GM12878 (cell line): ENCODE measurements around the gene AKTIP. TPM values are rescaled to one million over a fixed set of nuclear protein-coding genes. Genes with fewer than 3 reads are reported as not detected.

ENCODE experiments used
- ATAC-seq: fragments of 200-7000 bp; cut with Tn5 transposase; 3 replicates; pipeline ENCODE4 v1.9.1; 2020; ENCODE audit warnings: mild to moderate bottlenecking, moderate library complexity
- BruUV-seq: library from RNA; stranded (reverse); fragments of 400-500 nt; replicated peaks from 2 replicates; lab custom pipeline; 2021; lab: Mats Ljungman, UMichigan
- CTCF ChIA-PET: fragments of 300-600 bp; sonication (Branson Sonifier 250); formaldehyde crosslinking; extraction: SDS; loops from one replicate; lab custom pipeline; 2021; ENCODE audit warnings: inconsistent platforms; lab: Yijun Ruan, JAX
- POLR2A ChIA-PET: fragments of 350-600 bp; formaldehyde crosslinking; extraction: SDS; loops from one replicate; lab custom pipeline; 2021; ENCODE audit warnings: inconsistent platforms; lab: Charles Lee
- RAD21 ChIA-PET: fragments of 300-600 bp; sonication (Branson Sonifier 250); formaldehyde crosslinking; loops from one replicate; lab custom pipeline; 2023; ENCODE audit warnings: antibody characterized with exemption; ENCODE audit not compliant: unreplicated experiment; lab: Charles Lee
- SMC1A ChIA-PET: fragments of 300-600 bp; sonication (Branson Sonifier 250); formaldehyde crosslinking; loops from one replicate; lab custom pipeline; 2023; ENCODE audit not compliant: unreplicated experiment, uncharacterized antibody; lab: Charles Lee
- DNase-seq: peaks from one replicate; pipeline ENCODE4 v3.0.0-alpha.2; 2011; ENCODE audit warnings: low read depth, low spot score
- FAIRE-seq: peaks from 3 replicates; lab custom pipeline; 2011; peaks lifted over from hg19 to GRCh38; lab: Jason Lieb, UNC
- H2AFZ ChIP-seq: 2 replicates; pipeline ENCODE4 v1.6.0; 2011; ENCODE audit warnings: low read depth, low read length, control low read depth; ENCODE audit not compliant: control insufficient read depth
- H3K27ac ChIP-seq: 2 replicates; pipeline ENCODE4 v1.5.1; 2011; ENCODE audit warnings: control low read depth; ENCODE audit not compliant: control insufficient read depth, insufficient read depth
- H3K27me3 ChIP-seq, 2 experiments: replicated peaks in 1 of 2; 2 replicates each; pipeline versions ENCODE4 v1.6.0 to v1.6.1; 2011; ENCODE audit warnings: low read length in 1 of 2; ENCODE audit not compliant: control insufficient read depth in 2 of 2, insufficient read depth in 2 of 2
- H3K36me3 ChIP-seq, 2 experiments: 2 replicates each; pipeline ENCODE4 v1.5.1; 2011; ENCODE audit warnings: low read length in 1 of 2; ENCODE audit not compliant: control insufficient read depth in 2 of 2, insufficient read depth in 2 of 2
- H3K4me1 ChIP-seq: 2 replicates; pipeline ENCODE4 v1.6.1; 2011; ENCODE audit warnings: mild to moderate bottlenecking, low read length, moderate library complexity, mixed read lengths; ENCODE audit not compliant: control insufficient read depth, insufficient read depth
- H3K4me2 ChIP-seq: 2 replicates; pipeline ENCODE4 v1.6.0; 2011; ENCODE audit warnings: control low read depth; ENCODE audit not compliant: control insufficient read depth, insufficient read depth
- H3K4me3 ChIP-seq: fragments of 200-600 bp; sonication (generic); 2 replicates; pipeline ENCODE4 v1.5.1; 2016
- H3K79me2 ChIP-seq: 2 replicates; pipeline ENCODE4 v1.6.0; 2011; ENCODE audit warnings: low read length; ENCODE audit not compliant: control insufficient read depth, insufficient read depth
- H3K9ac ChIP-seq: 2 replicates; pipeline ENCODE4 v1.8.0; 2011; ENCODE audit warnings: low read length, control low read depth, mixed read lengths; ENCODE audit not compliant: control insufficient read depth, insufficient read depth
- H3K9me3 ChIP-seq: replicated peaks from 3 replicates; pipeline ENCODE4 v1.5.1; 2011; ENCODE audit warnings: mild to moderate bottlenecking, low read length; ENCODE audit not compliant: control insufficient read depth, insufficient read depth
- H4K20me1 ChIP-seq: 2 replicates; pipeline ENCODE4 v1.6.0; 2011; ENCODE audit not compliant: control insufficient read depth, insufficient read depth
- ATF7 ChIP-seq: fragments of 450-650 bp; IDR thresholded peaks from 2 replicates; pipeline ENCODE4 v1.6.1; 2016; ENCODE audit warnings: low read depth, mild to moderate bottlenecking
- DPF2 ChIP-seq: fragments of 450-650 bp; IDR thresholded peaks from 2 replicates; pipeline ENCODE4 v1.6.1; 2017; ENCODE audit warnings: mild to moderate bottlenecking
- HCFC1 ChIP-seq: fragments of 150-350 bp; IDR thresholded peaks from 2 replicates; pipeline ENCODE4 v1.6.1; 2014; ENCODE audit warnings: low read length
- HSF1 ChIP-seq: fragments of 150-350 bp; IDR thresholded peaks from 2 replicates; pipeline ENCODE4 v1.6.1; 2014; ENCODE audit warnings: mild to moderate bottlenecking, low read depth, low read length
- IKZF1 ChIP-seq: fragments of 450-650 bp; conservative IDR thresholded peaks from 2 replicates; pipeline ENCODE4 v1.6.1; 2017; ENCODE audit warnings: antibody characterized with exemption, mild to moderate bottlenecking
- MEF2A ChIP-seq: IDR thresholded peaks from 2 replicates; pipeline ENCODE4 v1.6.1; 2011; ENCODE audit warnings: low read depth, mild to moderate bottlenecking, low read length, moderate library complexity; ENCODE audit not compliant: insufficient read depth
- PAX5 ChIP-seq: IDR thresholded peaks from 2 replicates; pipeline ENCODE4 v1.6.1; 2011; ENCODE audit warnings: low read depth, low read length, borderline replicate concordance
- SMARCA5 ChIP-seq: fragments of 450-650 bp; IDR thresholded peaks from 2 replicates; pipeline ENCODE4 v1.6.1; 2017; ENCODE audit warnings: mild to moderate bottlenecking
- STAT3 ChIP-seq: IDR thresholded peaks from 2 replicates; pipeline ENCODE4 v1.6.1; 2011; ENCODE audit warnings: low read depth, low read length, improper control_type of control experiment
- SUPT20H ChIP-seq: IDR thresholded peaks from 2 replicates; pipeline ENCODE4 v1.6.1; 2011; ENCODE audit warnings: low read depth, mild to moderate bottlenecking, low read length, moderate library complexity, borderline replicate concordance; ENCODE audit not compliant: control insufficient read depth
- ZBTB11 ChIP-seq: fragments of 450-650 bp; formaldehyde crosslinking; IDR thresholded peaks from 2 replicates; pipeline ENCODE4 v1.5.0; 2022; ENCODE audit warnings: mild to moderate bottlenecking, missing genetic modification characterization
- WGBS: methylation state at CpG from one replicate; pipeline ENCODE4 v1.1.6; 2016; ENCODE audit warnings: low lambda C conversion rate; ENCODE audit not compliant: insufficient replicate concordance, insufficient coverage; ENCODE audit errors: missing lambda C conversion rate; 5-methylcytosine and 5-hydroxymethylcytosine counted together
- in situ Hi-C: fragments of 300-500 bp; cut with MboI; formaldehyde crosslinking; loops from 9 replicates; pipeline ENCODE4 v1.14.3; 2018; ENCODE audit warnings: mixed read lengths
- intact Hi-C: fragments of 100-400 bp; cut with micrococcal nuclease; formaldehyde crosslinking; loops from one replicate; pipeline ENCODE4 v1.14.2; 2022; ENCODE audit not compliant: unreplicated experiment
- polyA plus RNA-seq, 11 experiments: library from polyadenylated mRNA; depleted of rRNA in 4 of 11; unstranded in 6 of 11; stranded (reverse) in 5 of 11; fragments of >200 nt; fragmentation: Nextera tagmentation in 4 of 11; fragmentation: Illumina TruSeq in 1 of 11; extraction: Ambion mirVana in 4 of 11; extraction: Trizol in 1 of 11; gene quantifications; 1 replicate in 1 of 11; 2 replicates in 10 of 11; pipeline versions ENCODE4 v1.2.1 to v1.2.3, GENCODE V29; 2011 to 2016; ENCODE audit warnings: inconsistent platforms in 2 of 11, missing spikeins in 2 of 11, low read depth in 1 of 11
- total RNA-seq, 4 experiments: library from RNA; depleted of rRNA in 3 of 4; stranded (reverse); fragments of >200 nt in 3 of 4; fragmentation: Illumina TruSeq in 1 of 4; extraction: Trizol in 1 of 4; gene quantifications; 2 replicates each; pipeline versions ENCODE4 v1.2.1 to v1.2.3, GENCODE V29; 2013 to 2021

AKTIP gene
- total and polyA plus RNA-seq, 10 of the 15 experiments (the other 5 are each of a cell fraction or from before 2014, with no cell fraction given), result 11.4 to 22.9 (median 13.6) TPM

- intact Hi-C loops, result no loop called here
- no peak for DNase-seq
- ChIA-PET CTCF (interaction anchor here (0.7 kb wide), 1 partner anchor 157 kb away, joined by 3 read pairs; no protein-coding TSS in a partner anchor), RAD21 (no interaction called here), SMC1A (interaction anchor here (1.3 kb wide), 1 partner anchor 9 kb away, joined by 3 read pairs; no protein-coding TSS in a partner anchor), POLR2A (interaction anchor here (0.5 kb wide), 1 partner anchor 95 kb away, joined by 5 read pairs; no protein-coding TSS in a partner anchor)
- Histone ChIP-seq H3K9me3 (no peaks in the 10 kb centered on the region), H3K79me2 (no peaks in the 10 kb centered on the region), H3K4me1 (no peaks in the 10 kb centered on the region), H3K4me3 (no peak overlapping the region), H4K20me1 (no peaks in the 10 kb centered on the region), H3K27ac (no peak overlapping the region), H3K27me3 (no peaks in the 10 kb centered on the region), H3K36me3 (peaks cover 2 to 20% of the 10 kb centered on the region in 2 experiments; a peak in 3 of 4 replicates), H3K9ac (no peak overlapping the region), H2AFZ (no peak overlapping the region), H3K4me2 (no peak overlapping the region)
- no TSS peak for BruUV-seq
- FAIRE-seq, result no peak
- ATAC-seq, result no peak
- in situ Hi-C loops, result no loop called here
- TF ChIP-seq PAX5, result no peak
- TF ChIP-seq ZBTB11 (CRISPR knock-in tag), result no peak
- TF ChIP-seq MEF2A, result no peak
- no peak for TF ChIP-seq ATF7
- no peak for TF ChIP-seq STAT3
- no peak for TF ChIP-seq DPF2
- TF ChIP-seq HSF1, result no peak
- TF ChIP-seq IKZF1, result no peak
- no peak for TF ChIP-seq SUPT20H
- TF ChIP-seq SMARCA5, result no peak
- TF ChIP-seq HCFC1, result no peak
- 48% methylated on average over 2 of the region's 2 CpGs for WGBS
Measured at GRCh38 chr16:53476867-53477266, 26.1 kb downstream of the AKTIP start.
